ENCODE data around the gene CFAP157.

DNA sequence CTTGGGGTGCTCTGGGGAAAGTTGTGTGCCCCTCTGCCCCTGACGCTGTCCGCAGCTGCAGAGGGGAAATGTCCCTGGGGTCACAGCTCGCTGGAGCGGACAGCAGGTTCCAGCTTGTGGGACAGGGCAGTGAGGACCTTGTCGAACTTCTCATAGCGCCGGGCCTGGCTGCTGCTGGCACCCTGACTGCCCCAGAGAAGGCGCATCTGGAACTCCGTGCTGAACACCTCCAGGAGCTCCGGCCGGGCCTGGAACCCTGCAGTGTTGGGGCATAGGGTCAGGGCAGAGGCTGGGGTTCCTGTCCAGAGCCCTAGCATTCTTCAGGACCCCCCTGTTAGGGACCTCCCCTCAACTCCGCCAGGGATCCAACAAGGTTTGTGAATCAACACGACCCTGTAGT is 31.9 kb downstream of the CFAP157 start:
- TF ChIP-seq EP300 (IDR thresholded peaks at IDR 0.05), result no peak
- TF ChIP-seq, protein P1, sequence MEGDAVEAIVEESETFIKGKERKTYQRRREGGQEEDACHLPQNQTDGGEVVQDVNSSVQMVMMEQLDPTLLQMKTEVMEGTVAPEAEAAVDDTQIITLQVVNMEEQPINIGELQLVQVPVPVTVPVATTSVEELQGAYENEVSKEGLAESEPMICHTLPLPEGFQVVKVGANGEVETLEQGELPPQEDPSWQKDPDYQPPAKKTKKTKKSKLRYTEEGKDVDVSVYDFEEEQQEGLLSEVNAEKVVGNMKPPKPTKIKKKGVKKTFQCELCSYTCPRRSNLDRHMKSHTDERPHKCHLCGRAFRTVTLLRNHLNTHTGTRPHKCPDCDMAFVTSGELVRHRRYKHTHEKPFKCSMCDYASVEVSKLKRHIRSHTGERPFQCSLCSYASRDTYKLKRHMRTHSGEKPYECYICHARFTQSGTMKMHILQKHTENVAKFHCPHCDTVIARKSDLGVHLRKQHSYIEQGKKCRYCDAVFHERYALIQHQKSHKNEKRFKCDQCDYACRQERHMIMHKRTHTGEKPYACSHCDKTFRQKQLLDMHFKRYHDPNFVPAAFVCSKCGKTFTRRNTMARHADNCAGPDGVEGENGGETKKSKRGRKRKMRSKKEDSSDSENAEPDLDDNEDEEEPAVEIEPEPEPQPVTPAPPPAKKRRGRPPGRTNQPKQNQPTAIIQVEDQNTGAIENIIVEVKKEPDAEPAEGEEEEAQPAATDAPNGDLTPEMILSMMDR (IDR thresholded peaks at IDR 0.05), result no peak
- no peak for TF ChIP-seq POLR2A (IDR thresholded peaks at IDR 0.05)
- no peak for TF ChIP-seq POLR2AphosphoS5 (IDR thresholded peaks at IDR 0.05)

Data from stomach (tissue), 4 donors.